A673 (cell line): Measurements from ENCODE around the gene PDLIM3. TPM values are rescaled to one million over a fixed set of nuclear protein-coding genes. Genes with fewer than 3 reads are reported as not detected.

Source experiments
- BruUV-seq: library from RNA; stranded (reverse); fragments of 400-500 nt; replicated peaks from 2 replicates; lab custom pipeline; 2021; lab: Mats Ljungman, UMichigan
- CTCF ChIA-PET: fragments of 300-600 bp; sonication (Branson Sonifier 250); formaldehyde crosslinking; loops from one replicate; lab custom pipeline; 2022; ENCODE audit warnings: antibody characterized with exemption; lab: Charles Lee
- POLR2A ChIA-PET: fragments of 300-600 bp; sonication (Branson Sonifier 250); formaldehyde crosslinking; loops from one replicate; lab custom pipeline; 2022; ENCODE audit warnings: antibody characterized with exemption; ENCODE audit not compliant: low non-redundant PET; lab: Charles Lee
- DNase-seq: peaks from one replicate; pipeline ENCODE4 v3.0.0-alpha.2; 2015; ENCODE audit warnings: low spot score
- H3K27ac ChIP-seq: fragments of 200-600 bp; sonication (generic); 2 replicates; pipeline ENCODE4 v1.5.1; 2016; ENCODE audit warnings: mixed run types, low read depth, mild to moderate bottlenecking, mixed read lengths, antibody characterized with exemption, low read length; ENCODE audit not compliant: poor library complexity, severe bottlenecking
- H3K27me3 ChIP-seq: fragments of 200-600 bp; sonication (generic); replicated peaks from 2 replicates; pipeline ENCODE4 v1.6.1; 2017; ENCODE audit warnings: mixed run types, low read depth, mild to moderate bottlenecking, mixed read lengths, antibody characterized with exemption, low read length; ENCODE audit not compliant: insufficient read depth, poor library complexity
- H3K36me3 ChIP-seq: fragments of 200-600 bp; sonication (generic); 2 replicates; pipeline ENCODE4 v1.6.1; 2016; ENCODE audit warnings: mixed run types, mild to moderate bottlenecking, mixed read lengths, antibody characterized with exemption, low read length; ENCODE audit not compliant: insufficient read depth, poor library complexity, severe bottlenecking
- H3K4me1 ChIP-seq: fragments of 200-600 bp; sonication (generic); 2 replicates; pipeline ENCODE4 v1.6.1; 2017; ENCODE audit warnings: mixed run types, mild to moderate bottlenecking, mixed read lengths, antibody characterized with exemption, low read length; ENCODE audit not compliant: insufficient read depth, poor library complexity, severe bottlenecking
- H3K4me3 ChIP-seq: fragments of 200-600 bp; sonication (generic); 2 replicates; pipeline ENCODE4 v1.5.1; 2016; ENCODE audit warnings: low read depth, mixed run types, mild to moderate bottlenecking, mixed read lengths, low read length; ENCODE audit not compliant: poor library complexity, severe bottlenecking
- H3K9me3 ChIP-seq: fragments of 200-600 bp; sonication (generic); 2 replicates; pipeline ENCODE4 v1.6.1; 2016; ENCODE audit warnings: mixed run types, low read depth, mild to moderate bottlenecking, mixed read lengths, antibody characterized with exemption, low read length; ENCODE audit not compliant: poor library complexity, severe bottlenecking
- CTCF ChIP-seq: fragments of 300-800, 200-600 bp; sonication (generic); conservative IDR thresholded peaks from 2 replicates; pipeline ENCODE4 v1.5.1; 2017; ENCODE audit warnings: low read depth, mild to moderate bottlenecking, antibody characterized with exemption, low read length, moderate library complexity, mixed read lengths
- EZH2 ChIP-seq: fragments of 200-600 bp; sonication (generic); IDR thresholded peaks from 2 replicates; pipeline ENCODE4 v1.6.1; 2017; ENCODE audit warnings: borderline replicate concordance, low read depth, mild to moderate bottlenecking, mixed read lengths, antibody characterized with exemption, low read length; ENCODE audit not compliant: poor library complexity, severe bottlenecking
- intact Hi-C: fragments of 100-400 bp; cut with micrococcal nuclease; formaldehyde crosslinking; loops from one replicate; pipeline ENCODE4 v1.10.0; 2022; ENCODE audit not compliant: unreplicated experiment
- total RNA-seq: library from RNA; stranded (reverse); gene quantifications from 2 replicates; pipeline ENCODE4 v1.2.3, GENCODE V29; 2021

Gene PDLIM3
- total RNA-seq, 1 experiment from 2014 or later: not detected

- no peak for TF ChIP-seq EZH2
- no peak for TF ChIP-seq CTCF
- Histone ChIP-seq H3K9me3 (no peaks in the 10 kb centered on the region), H3K27me3 (peaks cover 12% of the 10 kb centered on the region), H3K4me1 (peaks cover 5% of the 10 kb centered on the region), H3K36me3 (no peaks in the 10 kb centered on the region), H3K27ac (no peak overlapping the region), H3K4me3 (no peak overlapping the region)
- intact Hi-C loops: no loop called here
- CTCF ChIA-PET: no interaction called here
- no TSS peak for BruUV-seq
- POLR2A ChIA-PET: no interaction called here
- no peak for DNase-seq
Observed at GRCh38 chr4:185554365-185555126, 19.2 kb upstream of the PDLIM3 start.

- no peaks in the 10 kb centered on the region for H3K36me3 ChIP-seq
- no peak for TF ChIP-seq EZH2
- no peak for TF ChIP-seq CTCF
- ChIA-PET POLR2A (no interaction called here), CTCF (no interaction called here)
- H3K27ac ChIP-seq: no peak overlapping the region
- H3K9me3 ChIP-seq: no peaks in the 10 kb centered on the region
- no peak overlapping the region for H3K4me3 ChIP-seq
- H3K4me1 ChIP-seq: no peaks in the 10 kb centered on the region
- BruUV-seq: no TSS peak
- no peak for DNase-seq
- intact Hi-C loops: no loop called here
- H3K27me3 ChIP-seq: peaks cover 12% of the 10 kb centered on the region
Observed at GRCh38 chr4:185552254-185552653, 16.9 kb upstream of the PDLIM3 start.

- no peak for DNase-seq
- H3K4me1 ChIP-seq: no peaks in the 10 kb centered on the region
- H3K9me3 ChIP-seq: no peaks in the 10 kb centered on the region
- BruUV-seq: no TSS peak
- no peak for TF ChIP-seq EZH2
- TF ChIP-seq CTCF: no peak
- H3K27me3 ChIP-seq: peaks cover 12% of the 10 kb centered on the region
- ChIA-PET CTCF (interaction anchor here (0.6 kb wide), 1 partner anchor 1878 kb away, joined by 3 read pairs; no protein-coding TSS in a partner anchor), POLR2A (no interaction called here)
- H3K4me3 ChIP-seq: no peak overlapping the region
- no peak overlapping the region for H3K27ac ChIP-seq
- intact Hi-C loops: no loop called here
- no peaks in the 10 kb centered on the region for H3K36me3 ChIP-seq
Observed at GRCh38 chr4:185550933-185551332, 15.6 kb upstream of the PDLIM3 start.
